IMR-90 (cell line): Measurements from ENCODE around the gene TSBP1. TPM values are rescaled to one million over a fixed set of nuclear protein-coding genes. Genes with fewer than 3 reads are reported as not detected.

Source experiments
- ATAC-seq: fragments of 200-7000 bp; cut with Tn5 transposase; 2 replicates; pipeline ENCODE4 v1.9.1; 2020; ENCODE audit warnings: low read depth, mild to moderate bottlenecking, moderate library complexity
- BruUV-seq: library from RNA; stranded (reverse); fragments of 400-500 nt; replicated peaks from 2 replicates; lab custom pipeline; 2021; lab: Mats Ljungman, UMichigan
- CTCF ChIA-PET: fragments of 300-600 bp; formaldehyde crosslinking; extraction: SDS; loops from one replicate; lab custom pipeline; 2021; ENCODE audit warnings: antibody characterized with exemption; lab: Yijun Ruan, JAX
- POLR2A ChIA-PET: fragments of 300-600 bp; sonication (Branson Sonifier 250); formaldehyde crosslinking; loops from one replicate; lab custom pipeline; 2022; ENCODE audit warnings: antibody characterized with exemption; ENCODE audit not compliant: unreplicated experiment; lab: Charles Lee
- DNase-seq: peaks from one replicate; pipeline ENCODE4 v3.0.0; 2013
- H2AFZ ChIP-seq: replicated peaks from 2 replicates; pipeline ENCODE3; 2013; ENCODE audit warnings: low read length, mild to moderate bottlenecking; ENCODE audit not compliant: poor library complexity
- H2AK5ac ChIP-seq: 2 replicates; pipeline ENCODE4 v1.6.1; 2013; ENCODE audit warnings: low read depth, low read length, inconsistent platforms
- H2AK9ac ChIP-seq: replicated peaks from 2 replicates; pipeline ENCODE3; 2013; ENCODE audit warnings: mild to moderate bottlenecking, low read depth, low read length, moderate library complexity; ENCODE audit not compliant: poor library complexity
- H2BK120ac ChIP-seq: 2 replicates; pipeline ENCODE4 v1.6.1; 2013; ENCODE audit warnings: low read depth, low read length, inconsistent platforms
- H2BK15ac ChIP-seq: 3 replicates; pipeline ENCODE4 v1.6.1; 2013; ENCODE audit warnings: low read depth, low read length, inconsistent platforms
- H2BK20ac ChIP-seq: 2 replicates; pipeline ENCODE4 v1.6.1; 2013; ENCODE audit warnings: low read depth, mild to moderate bottlenecking, inconsistent platforms, low read length, moderate library complexity
- H2BK5ac ChIP-seq: 2 replicates; pipeline ENCODE4 v1.6.1; 2013; ENCODE audit warnings: mild to moderate bottlenecking, low read depth, low read length, inconsistent platforms; ENCODE audit not compliant: poor library complexity, severe bottlenecking
- H3K14ac ChIP-seq: replicated peaks from 2 replicates; pipeline ENCODE4 v1.6.1; 2013; ENCODE audit warnings: low read depth, low read length, inconsistent platforms
- H3K18ac ChIP-seq: 2 replicates; pipeline ENCODE4 v1.6.1; 2013; ENCODE audit warnings: low read depth, low read length, control low read depth
- H3K23ac ChIP-seq: 2 replicates; pipeline ENCODE4 v1.6.1; 2013; ENCODE audit warnings: low read depth, low read length, inconsistent platforms
- H3K27ac ChIP-seq: 2 replicates; pipeline ENCODE4 v1.5.1; 2013; ENCODE audit warnings: mild to moderate bottlenecking, control low read depth, low read length; ENCODE audit not compliant: insufficient read depth
- H3K27me3 ChIP-seq: 2 replicates; pipeline ENCODE4 v1.6.1; 2013; ENCODE audit warnings: low read length; ENCODE audit not compliant: control insufficient read depth, insufficient read depth
- H3K36me3 ChIP-seq: 2 replicates; pipeline ENCODE4 v1.6.1; 2013; ENCODE audit warnings: low read length, mixed read lengths; ENCODE audit not compliant: control insufficient read depth, insufficient read depth
- H3K4ac ChIP-seq: 2 replicates; pipeline ENCODE4 v1.6.1; 2013; ENCODE audit warnings: low read depth, low read length, inconsistent platforms
- H3K4me1 ChIP-seq: 2 replicates; pipeline ENCODE4 v1.6.1; 2013; ENCODE audit warnings: low read length, mixed read lengths; ENCODE audit not compliant: control insufficient read depth, insufficient read depth
- H3K4me2 ChIP-seq: 2 replicates; pipeline ENCODE4 v1.6.1; 2013; ENCODE audit warnings: low read depth, mild to moderate bottlenecking, control low read depth, low read length, moderate library complexity
- H3K4me3 ChIP-seq: 2 replicates; pipeline ENCODE4 v1.5.1; 2013; ENCODE audit warnings: low read depth, mild to moderate bottlenecking, control low read depth, low read length, moderate library complexity; ENCODE audit not compliant: insufficient read depth
- H3K56ac ChIP-seq: 2 replicates; pipeline ENCODE4 v1.6.1; 2013; ENCODE audit warnings: low read length, inconsistent platforms; ENCODE audit not compliant: insufficient read depth; ENCODE audit errors: extremely low read depth
- H3K79me1 ChIP-seq, 2 experiments: 2 replicates each; pipeline ENCODE4 v1.6.1; 2013; ENCODE audit warnings: low read length in 2 of 2, inconsistent platforms in 1 of 2, low read depth in 1 of 2
- H3K9ac ChIP-seq: 2 replicates; pipeline ENCODE4 v1.6.1; 2013; ENCODE audit warnings: low read depth, low read length, control low read depth
- H3K9me1 ChIP-seq: 2 replicates; pipeline ENCODE4 v1.6.1; 2013; ENCODE audit warnings: low read length, inconsistent platforms; ENCODE audit not compliant: insufficient read depth
- H3K9me3 ChIP-seq: 2 replicates; pipeline ENCODE4 v1.6.1; 2013; ENCODE audit warnings: low read length; ENCODE audit not compliant: control insufficient read depth, insufficient read depth
- H4K20me1 ChIP-seq: 2 replicates; pipeline ENCODE4 v1.6.1; 2013; ENCODE audit warnings: low read length, inconsistent platforms; ENCODE audit not compliant: insufficient read depth
- H4K5ac ChIP-seq: 2 replicates; pipeline ENCODE4 v1.6.1; 2013; ENCODE audit warnings: mild to moderate bottlenecking, low read depth, low read length, control low read depth
- H4K8ac ChIP-seq, 2 experiments: 2 replicates each; pipeline ENCODE4 v1.6.1; 2013; ENCODE audit warnings: low read depth in 2 of 2, low read length in 2 of 2, control low read depth in 1 of 2, inconsistent platforms in 1 of 2
- H4K91ac ChIP-seq: 2 replicates; pipeline ENCODE4 v1.6.1; 2013; ENCODE audit warnings: low read depth, low read length, inconsistent platforms; ENCODE audit not compliant: insufficient read depth
- BHLHE40 ChIP-seq: fragments of 150-350 bp; IDR thresholded peaks from 2 replicates; pipeline ENCODE4 v1.6.1; 2016; ENCODE audit warnings: mild to moderate bottlenecking, low read depth, low read length
- CTCF ChIP-seq: conservative IDR thresholded peaks from 2 replicates; pipeline ENCODE4 v1.5.1; 2012; ENCODE audit warnings: mild to moderate bottlenecking, low read depth, low read length, improper control_type of control experiment
- FOS ChIP-seq: fragments of 150-350 bp; IDR thresholded peaks from 2 replicates; pipeline ENCODE4 v1.6.1; 2016; ENCODE audit warnings: low read depth, low read length
- MAFK ChIP-seq: IDR thresholded peaks from 2 replicates; pipeline ENCODE4 v1.6.1; 2012; ENCODE audit warnings: low read depth, low read length, improper control_type of control experiment
- NFE2L2 ChIP-seq: fragments of 150-350 bp; IDR thresholded peaks from 2 replicates; pipeline ENCODE4 v1.6.1; 2016; ENCODE audit warnings: low read depth, mild to moderate bottlenecking, low read length
- POLR2A ChIP-seq: IDR thresholded peaks from 2 replicates; pipeline ENCODE4 v1.6.1; 2012; ENCODE audit warnings: mild to moderate bottlenecking, low read depth, low read length
- RAD21 ChIP-seq: IDR thresholded peaks from 2 replicates; pipeline ENCODE4 v1.6.1; 2012; ENCODE audit warnings: low read length, improper control_type of control experiment
- RCOR1 ChIP-seq: IDR thresholded peaks from 2 replicates; pipeline ENCODE4 v1.6.1; 2012; ENCODE audit warnings: mild to moderate bottlenecking, low read length, improper control_type of control experiment; ENCODE audit not compliant: insufficient replicate concordance
- RFX5 ChIP-seq: IDR thresholded peaks from 2 replicates; pipeline ENCODE4 v1.8.0; 2012; ENCODE audit warnings: low read depth, mild to moderate bottlenecking, low read length, moderate library complexity
- SMC3 ChIP-seq: fragments of 150-350 bp; IDR thresholded peaks from 2 replicates; pipeline ENCODE4 v1.6.1; 2016; ENCODE audit warnings: low read depth, mild to moderate bottlenecking, antibody characterized with exemption, low read length, moderate library complexity
- WGBS, 2 experiments: methylation state at CpG; one replicate each; pipeline versions ENCODE4 v1.1.5 to v1.1.7; 2013; ENCODE audit warnings: missing lambda C conversion rate in 2 of 2; ENCODE audit not compliant: insufficient read length in 1 of 2; ENCODE audit errors: extremely low coverage in 2 of 2; 5-methylcytosine and 5-hydroxymethylcytosine counted together
- dilution Hi-C: fragments of 300-500 bp; cut with HindIII; formaldehyde crosslinking; loops from one replicate; pipeline ENCODE4 v1.14.3; 2018; ENCODE audit warnings: low sequenced_read_pairs; ENCODE audit not compliant: unreplicated experiment
- in situ Hi-C: fragments of 300-500 bp; cut with MboI; formaldehyde crosslinking; loops from 3 replicates; pipeline ENCODE4 v1.14.3; 2019; ENCODE audit warnings: low sequenced_read_pairs, inconsistent platforms, mixed read lengths
- intact Hi-C: fragments of 100-400 bp; cut with micrococcal nuclease; formaldehyde crosslinking; loops from 2 replicates; pipeline ENCODE4 v1.10.0; 2022
- polyA plus RNA-seq, 3 experiments: library from polyadenylated mRNA; depleted of rRNA; stranded (reverse); fragments of >200 nt; gene quantifications; 2 replicates each; pipeline ENCODE4 v1.2.3, GENCODE V29; 2012; ENCODE audit warnings: low replicate concordance in 1 of 3
- total RNA-seq: library from RNA; depleted of rRNA; stranded (reverse); fragments of >200 nt; gene quantifications from 2 replicates; pipeline ENCODE4 v1.2.3, GENCODE V29; 2012
- TF ChIP-seq, protein P1 (sequence below): fragments of 150-350 bp; IDR thresholded peaks from 2 replicates; pipeline ENCODE4 v1.6.1; 2017; ENCODE audit warnings: mild to moderate bottlenecking, antibody characterized with exemption, low read length, low read depth

The TSBP1 gene
- total and polyA plus RNA-seq, 2 of the 4 experiments (the other 2 are of a cell fraction): not detected

- BruUV-seq: no TSS peak
- H4K91ac ChIP-seq: no peak overlapping the region
- WGBS, 2 experiments: no CpG with 5 or more reads among the region's 4 CpGs
- no peaks in the 10 kb centered on the region for H3K9me1 ChIP-seq
- no peaks in the 10 kb centered on the region for H3K79me1 ChIP-seq
- H3K27me3 ChIP-seq: peaks cover 7% of the 10 kb centered on the region; the same call in 1 of the 2 replicates
- no peak overlapping the region for H2BK5ac ChIP-seq
- H3K36me3 ChIP-seq: no peaks in the 10 kb centered on the region
- no peak for ATAC-seq
- in situ Hi-C loops: no loop called here
- TF ChIP-seq RAD21 (no peak), POLR2A (no peak), RFX5 (no peak), MAFK (no peak), BHLHE40 (no peak), CTCF (no peak), SMC3 (no peak), RCOR1 (no peak), NFE2L2 (no peak), FOS (no peak)
- TF ChIP-seq, protein P1, sequence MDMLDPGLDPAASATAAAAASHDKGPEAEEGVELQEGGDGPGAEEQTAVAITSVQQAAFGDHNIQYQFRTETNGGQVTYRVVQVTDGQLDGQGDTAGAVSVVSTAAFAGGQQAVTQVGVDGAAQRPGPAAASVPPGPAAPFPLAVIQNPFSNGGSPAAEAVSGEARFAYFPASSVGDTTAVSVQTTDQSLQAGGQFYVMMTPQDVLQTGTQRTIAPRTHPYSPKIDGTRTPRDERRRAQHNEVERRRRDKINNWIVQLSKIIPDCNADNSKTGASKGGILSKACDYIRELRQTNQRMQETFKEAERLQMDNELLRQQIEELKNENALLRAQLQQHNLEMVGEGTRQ: no peak
- H3K9me3 ChIP-seq: no peaks in the 10 kb centered on the region
- H2BK20ac ChIP-seq: no peak overlapping the region
- H4K20me1 ChIP-seq: no peaks in the 10 kb centered on the region
- H3K18ac ChIP-seq: no peak overlapping the region
- intact Hi-C loops: no loop called here
- no peak overlapping the region for H4K8ac ChIP-seq
- no peak overlapping the region for H2BK15ac ChIP-seq
- H3K14ac ChIP-seq: no peak overlapping the region
- H2AFZ ChIP-seq: no peak overlapping the region
- ChIA-PET POLR2A (no interaction called here), CTCF (no interaction called here)
- H3K4me1 ChIP-seq: no peaks in the 10 kb centered on the region
- H3K9ac ChIP-seq: no peak overlapping the region
- DNase-seq: no peak
- H3K4me3 ChIP-seq: no peak overlapping the region
- H2AK9ac ChIP-seq: no peak overlapping the region
- H3K27ac ChIP-seq: no peak overlapping the region
- H3K56ac ChIP-seq: no peak overlapping the region
- dilution Hi-C loops: no loop called here
- no peak overlapping the region for H3K4ac ChIP-seq
- H3K23ac ChIP-seq: no peak overlapping the region
- no peak overlapping the region for H4K5ac ChIP-seq
- H2AK5ac ChIP-seq: no peak overlapping the region
- H2BK120ac ChIP-seq: no peak overlapping the region
- no peak overlapping the region for H3K4me2 ChIP-seq
Measured at GRCh38 chr6:32293695-32294094, 78.0 kb downstream of the TSBP1 start.
